IMR-90 (cell line): Measurements from ENCODE around the gene UBE2B. TPM values are rescaled to one million over a fixed set of nuclear protein-coding genes. Genes with fewer than 3 reads are reported as not detected.

Source experiments
- ATAC-seq: fragments of 200-7000 bp; cut with Tn5 transposase; 2 replicates; pipeline ENCODE4 v1.9.1; 2020; ENCODE audit warnings: low read depth, mild to moderate bottlenecking, moderate library complexity
- BruUV-seq: library from RNA; stranded (reverse); fragments of 400-500 nt; replicated peaks from 2 replicates; lab custom pipeline; 2021; lab: Mats Ljungman, UMichigan
- CTCF ChIA-PET: fragments of 300-600 bp; formaldehyde crosslinking; extraction: SDS; loops from one replicate; lab custom pipeline; 2021; ENCODE audit warnings: antibody characterized with exemption; lab: Yijun Ruan, JAX
- POLR2A ChIA-PET: fragments of 300-600 bp; sonication (Branson Sonifier 250); formaldehyde crosslinking; loops from one replicate; lab custom pipeline; 2022; ENCODE audit warnings: antibody characterized with exemption; ENCODE audit not compliant: unreplicated experiment; lab: Charles Lee
- DNase-seq: peaks from one replicate; pipeline ENCODE4 v3.0.0; 2013
- H2AFZ ChIP-seq: replicated peaks from 2 replicates; pipeline ENCODE3; 2013; ENCODE audit warnings: low read length, mild to moderate bottlenecking; ENCODE audit not compliant: poor library complexity
- H2AK5ac ChIP-seq: 2 replicates; pipeline ENCODE4 v1.6.1; 2013; ENCODE audit warnings: low read depth, low read length, inconsistent platforms
- H2AK9ac ChIP-seq: replicated peaks from 2 replicates; pipeline ENCODE3; 2013; ENCODE audit warnings: mild to moderate bottlenecking, low read depth, low read length, moderate library complexity; ENCODE audit not compliant: poor library complexity
- H2BK120ac ChIP-seq: 2 replicates; pipeline ENCODE4 v1.6.1; 2013; ENCODE audit warnings: low read depth, low read length, inconsistent platforms
- H2BK15ac ChIP-seq: 3 replicates; pipeline ENCODE4 v1.6.1; 2013; ENCODE audit warnings: low read depth, low read length, inconsistent platforms
- H2BK20ac ChIP-seq: 2 replicates; pipeline ENCODE4 v1.6.1; 2013; ENCODE audit warnings: low read depth, mild to moderate bottlenecking, inconsistent platforms, low read length, moderate library complexity
- H2BK5ac ChIP-seq: 2 replicates; pipeline ENCODE4 v1.6.1; 2013; ENCODE audit warnings: mild to moderate bottlenecking, low read depth, low read length, inconsistent platforms; ENCODE audit not compliant: poor library complexity, severe bottlenecking
- H3K14ac ChIP-seq: replicated peaks from 2 replicates; pipeline ENCODE4 v1.6.1; 2013; ENCODE audit warnings: low read depth, low read length, inconsistent platforms
- H3K18ac ChIP-seq: 2 replicates; pipeline ENCODE4 v1.6.1; 2013; ENCODE audit warnings: low read depth, low read length, control low read depth
- H3K23ac ChIP-seq: 2 replicates; pipeline ENCODE4 v1.6.1; 2013; ENCODE audit warnings: low read depth, low read length, inconsistent platforms
- H3K27ac ChIP-seq: 2 replicates; pipeline ENCODE4 v1.5.1; 2013; ENCODE audit warnings: mild to moderate bottlenecking, control low read depth, low read length; ENCODE audit not compliant: insufficient read depth
- H3K27me3 ChIP-seq: 2 replicates; pipeline ENCODE4 v1.6.1; 2013; ENCODE audit warnings: low read length; ENCODE audit not compliant: control insufficient read depth, insufficient read depth
- H3K36me3 ChIP-seq: 2 replicates; pipeline ENCODE4 v1.6.1; 2013; ENCODE audit warnings: low read length, mixed read lengths; ENCODE audit not compliant: control insufficient read depth, insufficient read depth
- H3K4ac ChIP-seq: 2 replicates; pipeline ENCODE4 v1.6.1; 2013; ENCODE audit warnings: low read depth, low read length, inconsistent platforms
- H3K4me1 ChIP-seq: 2 replicates; pipeline ENCODE4 v1.6.1; 2013; ENCODE audit warnings: low read length, mixed read lengths; ENCODE audit not compliant: control insufficient read depth, insufficient read depth
- H3K4me2 ChIP-seq: 2 replicates; pipeline ENCODE4 v1.6.1; 2013; ENCODE audit warnings: low read depth, mild to moderate bottlenecking, control low read depth, low read length, moderate library complexity
- H3K4me3 ChIP-seq: 2 replicates; pipeline ENCODE4 v1.5.1; 2013; ENCODE audit warnings: low read depth, mild to moderate bottlenecking, control low read depth, low read length, moderate library complexity; ENCODE audit not compliant: insufficient read depth
- H3K56ac ChIP-seq: 2 replicates; pipeline ENCODE4 v1.6.1; 2013; ENCODE audit warnings: low read length, inconsistent platforms; ENCODE audit not compliant: insufficient read depth; ENCODE audit errors: extremely low read depth
- H3K79me1 ChIP-seq, 2 experiments: 2 replicates each; pipeline ENCODE4 v1.6.1; 2013; ENCODE audit warnings: low read length in 2 of 2, inconsistent platforms in 1 of 2, low read depth in 1 of 2
- H3K9ac ChIP-seq: 2 replicates; pipeline ENCODE4 v1.6.1; 2013; ENCODE audit warnings: low read depth, low read length, control low read depth
- H3K9me1 ChIP-seq: 2 replicates; pipeline ENCODE4 v1.6.1; 2013; ENCODE audit warnings: low read length, inconsistent platforms; ENCODE audit not compliant: insufficient read depth
- H3K9me3 ChIP-seq: 2 replicates; pipeline ENCODE4 v1.6.1; 2013; ENCODE audit warnings: low read length; ENCODE audit not compliant: control insufficient read depth, insufficient read depth
- H4K20me1 ChIP-seq: 2 replicates; pipeline ENCODE4 v1.6.1; 2013; ENCODE audit warnings: low read length, inconsistent platforms; ENCODE audit not compliant: insufficient read depth
- H4K5ac ChIP-seq: 2 replicates; pipeline ENCODE4 v1.6.1; 2013; ENCODE audit warnings: mild to moderate bottlenecking, low read depth, low read length, control low read depth
- H4K8ac ChIP-seq, 2 experiments: 2 replicates each; pipeline ENCODE4 v1.6.1; 2013; ENCODE audit warnings: low read depth in 2 of 2, low read length in 2 of 2, control low read depth in 1 of 2, inconsistent platforms in 1 of 2
- H4K91ac ChIP-seq: 2 replicates; pipeline ENCODE4 v1.6.1; 2013; ENCODE audit warnings: low read depth, low read length, inconsistent platforms; ENCODE audit not compliant: insufficient read depth
- CEBPB ChIP-seq: IDR thresholded peaks from 2 replicates; pipeline ENCODE4 v1.6.1; 2012; ENCODE audit warnings: low read depth, low read length, improper control_type of control experiment
- CTCF ChIP-seq: conservative IDR thresholded peaks from 2 replicates; pipeline ENCODE4 v1.5.1; 2012; ENCODE audit warnings: mild to moderate bottlenecking, low read depth, low read length, improper control_type of control experiment
- MAFK ChIP-seq: IDR thresholded peaks from 2 replicates; pipeline ENCODE4 v1.6.1; 2012; ENCODE audit warnings: low read depth, low read length, improper control_type of control experiment
- MXI1 ChIP-seq: IDR thresholded peaks from 2 replicates; pipeline ENCODE4 v1.6.1; 2012; ENCODE audit warnings: low read depth, mild to moderate bottlenecking, low read length, moderate library complexity, borderline replicate concordance
- NFE2L2 ChIP-seq: fragments of 150-350 bp; IDR thresholded peaks from 2 replicates; pipeline ENCODE4 v1.6.1; 2016; ENCODE audit warnings: low read depth, mild to moderate bottlenecking, low read length
- POLR2A ChIP-seq: IDR thresholded peaks from 2 replicates; pipeline ENCODE4 v1.6.1; 2012; ENCODE audit warnings: mild to moderate bottlenecking, low read depth, low read length
- RAD21 ChIP-seq: IDR thresholded peaks from 2 replicates; pipeline ENCODE4 v1.6.1; 2012; ENCODE audit warnings: low read length, improper control_type of control experiment
- RCOR1 ChIP-seq: IDR thresholded peaks from 2 replicates; pipeline ENCODE4 v1.6.1; 2012; ENCODE audit warnings: mild to moderate bottlenecking, low read length, improper control_type of control experiment; ENCODE audit not compliant: insufficient replicate concordance
- WGBS, 2 experiments: methylation state at CpG; one replicate each; pipeline versions ENCODE4 v1.1.5 to v1.1.7; 2013; ENCODE audit warnings: missing lambda C conversion rate in 2 of 2; ENCODE audit not compliant: insufficient read length in 1 of 2; ENCODE audit errors: extremely low coverage in 2 of 2; 5-methylcytosine and 5-hydroxymethylcytosine counted together
- dilution Hi-C: fragments of 300-500 bp; cut with HindIII; formaldehyde crosslinking; loops from one replicate; pipeline ENCODE4 v1.14.3; 2018; ENCODE audit warnings: low sequenced_read_pairs; ENCODE audit not compliant: unreplicated experiment
- in situ Hi-C: fragments of 300-500 bp; cut with MboI; formaldehyde crosslinking; loops from 3 replicates; pipeline ENCODE4 v1.14.3; 2019; ENCODE audit warnings: low sequenced_read_pairs, inconsistent platforms, mixed read lengths
- intact Hi-C: fragments of 100-400 bp; cut with micrococcal nuclease; formaldehyde crosslinking; loops from 2 replicates; pipeline ENCODE4 v1.10.0; 2022
- polyA plus RNA-seq, 3 experiments: library from polyadenylated mRNA; depleted of rRNA; stranded (reverse); fragments of >200 nt; gene quantifications; 2 replicates each; pipeline ENCODE4 v1.2.3, GENCODE V29; 2012; ENCODE audit warnings: low replicate concordance in 1 of 3
- total RNA-seq: library from RNA; depleted of rRNA; stranded (reverse); fragments of >200 nt; gene quantifications from 2 replicates; pipeline ENCODE4 v1.2.3, GENCODE V29; 2012
- TF ChIP-seq, protein P1 (sequence below): fragments of 150-350 bp; IDR thresholded peaks from 2 replicates; pipeline ENCODE4 v1.6.1; 2017; ENCODE audit warnings: mild to moderate bottlenecking, antibody characterized with exemption, low read length, low read depth

UBE2B gene
- total and polyA plus RNA-seq, 2 of the 4 experiments (the other 2 are of a cell fraction): 6.3 to 46.0 TPM

DNA sequence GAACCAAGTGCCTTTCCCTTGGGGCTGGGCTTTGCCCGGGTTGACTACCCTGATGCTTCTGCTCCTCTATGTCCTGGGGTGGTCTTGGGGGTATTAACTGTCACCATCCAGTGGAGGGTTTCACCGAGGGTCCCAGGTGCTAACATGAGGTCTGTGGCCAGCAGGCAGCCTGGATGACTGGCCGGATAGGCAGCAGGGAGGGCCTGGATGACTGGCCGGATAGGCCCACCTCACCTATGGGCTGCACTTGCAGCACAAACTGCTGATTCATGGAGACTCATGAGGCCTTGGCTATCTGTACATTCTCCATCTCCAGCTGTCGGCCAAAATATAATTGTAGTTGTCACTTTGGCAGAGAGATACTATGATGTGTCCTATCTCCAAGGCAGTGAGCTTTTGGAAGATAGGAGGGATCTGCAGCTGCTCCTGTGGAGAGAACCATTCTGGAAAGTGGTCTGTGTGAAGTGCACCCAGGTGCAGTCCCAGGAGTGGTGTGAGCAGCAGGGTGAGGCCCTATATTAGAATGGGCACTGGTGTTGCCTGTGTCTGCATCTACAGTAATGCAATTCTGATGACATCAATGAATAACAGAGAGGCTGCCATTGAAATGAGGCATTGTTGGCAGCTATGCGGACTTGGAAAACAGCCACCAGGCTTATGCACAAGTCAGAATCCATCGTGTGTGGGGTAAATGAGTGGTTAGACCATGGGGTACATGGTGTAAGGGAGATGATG lies 66.6 kb downstream of the UBE2B start:
- no peaks in the 10 kb centered on the region for H3K36me3 ChIP-seq
- BruUV-seq: no TSS peak
- ChIA-PET POLR2A (no interaction called here), CTCF (interaction anchor here (0.6 kb wide), 1 partner anchor 14 kb away, joined by 5 read pairs; no protein-coding TSS in a partner anchor)
- H2AK5ac ChIP-seq: peak overlapping the region; percentile 100
- dilution Hi-C loops: no loop called here
- 50% methylated on average over 2 of the region's 7 CpGs; no CpG with 5 or more reads in 1 of the 2 experiments for whole genome bisulfite sequencing, 2 experiments
- H4K20me1 ChIP-seq: no peaks in the 10 kb centered on the region
- H3K14ac ChIP-seq: peak overlapping the region; percentile 98
- H4K8ac ChIP-seq: peak overlapping the region; percentile 59 to 91
- peak overlapping the region; percentile 88 for H3K27ac ChIP-seq
- H2AFZ ChIP-seq: peak overlapping the region; percentile 84
- H3K9me3 ChIP-seq: no peaks in the 10 kb centered on the region
- ATAC-seq (peak; percentile 24), DNase-seq (peak; percentile 90)
- peak overlapping the region; percentile 7; the same call in 1 of the 2 replicates for H3K4me2 ChIP-seq
- peak overlapping the region; percentile 88; the same call in 2 of the 3 replicates for H2BK15ac ChIP-seq
- in situ Hi-C loops: no loop called here
- H4K91ac ChIP-seq: peak overlapping the region; percentile 92
- H3K79me1 ChIP-seq: peaks cover 0 to 18% of the 10 kb centered on the region in 2 experiments; a peak in 2 of 4 replicates
- H3K9ac ChIP-seq: 0 out of 2 replicates have a peak overlapping the region, but pooled peaks have one; percentile 7
- intact Hi-C loops: loop anchor here (2.0 kb wide), 2 partner anchors 29 to 65 kb away; no protein-coding TSS in a partner anchor
- H2BK120ac ChIP-seq: peak overlapping the region; percentile 98
- no peaks in the 10 kb centered on the region for H3K27me3 ChIP-seq
- H2BK20ac ChIP-seq: peak overlapping the region; percentile 98
- H3K4me1 ChIP-seq: peaks cover 31% of the 10 kb centered on the region
- H4K5ac ChIP-seq: peak overlapping the region; percentile 66
- H3K18ac ChIP-seq: peak overlapping the region; percentile 90
- H3K4me3 ChIP-seq: no peak overlapping the region
- peak overlapping the region; percentile 96 for H2BK5ac ChIP-seq
- no peak overlapping the region for H3K56ac ChIP-seq
- peaks cover 27% of the 10 kb centered on the region for H3K9me1 ChIP-seq
- peak overlapping the region; percentile 99 for H3K4ac ChIP-seq
- H2AK9ac ChIP-seq: peak overlapping the region; percentile 99
- H3K23ac ChIP-seq: peak overlapping the region; percentile 95
- TF ChIP-seq CEBPB (peak; percentile 70), NFE2L2 (peak; percentile 48; the same call in 1 of the 2 replicates), MAFK (peak; percentile 57), MXI1 (no peak), RAD21 (no peak), CTCF (no peak), POLR2A (no peak; the same call in 1 of the 2 replicates), RCOR1 (no peak)
- TF ChIP-seq, protein P1, sequence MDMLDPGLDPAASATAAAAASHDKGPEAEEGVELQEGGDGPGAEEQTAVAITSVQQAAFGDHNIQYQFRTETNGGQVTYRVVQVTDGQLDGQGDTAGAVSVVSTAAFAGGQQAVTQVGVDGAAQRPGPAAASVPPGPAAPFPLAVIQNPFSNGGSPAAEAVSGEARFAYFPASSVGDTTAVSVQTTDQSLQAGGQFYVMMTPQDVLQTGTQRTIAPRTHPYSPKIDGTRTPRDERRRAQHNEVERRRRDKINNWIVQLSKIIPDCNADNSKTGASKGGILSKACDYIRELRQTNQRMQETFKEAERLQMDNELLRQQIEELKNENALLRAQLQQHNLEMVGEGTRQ: no peak
